Caco-2 (cell line): Measurements from ENCODE around the gene ENTPD2. TPM values are rescaled to one million over a fixed set of nuclear protein-coding genes. Genes with fewer than 3 reads are reported as not detected.
A peak's percentile ranks its signal among the peaks of the same experiment; 100 is the strongest.

Experiments used
- BruUV-seq: library from RNA; stranded (reverse); fragments of 400-500 nt; replicated peaks from 2 replicates; lab custom pipeline; 2021; lab: Mats Ljungman, UMichigan
- CTCF ChIA-PET: fragments of 300-600 bp; sonication (Branson Sonifier 250); formaldehyde crosslinking; loops from one replicate; lab custom pipeline; 2022; ENCODE audit warnings: antibody characterized with exemption; lab: Charles Lee
- POLR2A ChIA-PET: fragments of 300-600 bp; sonication (Branson Sonifier 250); formaldehyde crosslinking; loops from one replicate; lab custom pipeline; 2022; ENCODE audit warnings: antibody characterized with exemption; lab: Charles Lee
- DNase-seq, 2 experiments: peaks; one replicate each; pipeline versions ENCODE4 v3.0.0 to v3.0.0-alpha.2; 2020 to 2022
- H3K27me3 ChIP-seq: replicated peaks from 2 replicates; pipeline ENCODE4 v1.6.0; 2011; ENCODE audit warnings: low read length; ENCODE audit not compliant: control insufficient read depth, insufficient read depth
- H3K36me3 ChIP-seq: 2 replicates; pipeline ENCODE4 v1.5.1; 2011; ENCODE audit warnings: low read length; ENCODE audit not compliant: control insufficient read depth, insufficient read depth
- H3K4me1 ChIP-seq: fragments of 250-450 bp; sonication (Bioruptor Pico); 2 replicates; pipeline ENCODE4 v1.5.1; 2020; ENCODE audit warnings: mild to moderate bottlenecking
- H3K4me3 ChIP-seq: 2 replicates; pipeline ENCODE4 v1.5.1; 2011; ENCODE audit warnings: low read depth, mild to moderate bottlenecking, control low read depth, low read length
- H3K9me3 ChIP-seq: fragments of 250-450 bp; sonication (Bioruptor Pico); 2 replicates; pipeline ENCODE4 v1.5.1; 2020; ENCODE audit warnings: mild to moderate bottlenecking, moderate library complexity
- H3K27ac Mint-ChIP-seq: one replicate; pipeline ENCODE4 v1.8.0; 2022; ENCODE audit warnings: mixed read lengths; ENCODE audit not compliant: unreplicated experiment
- H3K27me3 Mint-ChIP-seq: one replicate; pipeline ENCODE4 v1.8.0; 2022; ENCODE audit warnings: mixed read lengths; ENCODE audit not compliant: insufficient read depth, unreplicated experiment
- H3K36me3 Mint-ChIP-seq: one replicate; pipeline ENCODE4 v1.8.0; 2022; ENCODE audit warnings: mild to moderate bottlenecking, mixed read lengths; ENCODE audit not compliant: insufficient read depth, unreplicated experiment
- H3K4me1 Mint-ChIP-seq: one replicate; pipeline ENCODE4 v1.8.0; 2022; ENCODE audit warnings: low read depth, mixed read lengths; ENCODE audit not compliant: unreplicated experiment
- H3K4me3 Mint-ChIP-seq: one replicate; pipeline ENCODE4 v1.8.0; 2022; ENCODE audit warnings: mild to moderate bottlenecking, moderate library complexity, mixed read lengths; ENCODE audit not compliant: unreplicated experiment
- H3K9me3 Mint-ChIP-seq: one replicate; pipeline ENCODE4 v1.8.0; 2022; ENCODE audit warnings: mixed read lengths; ENCODE audit not compliant: unreplicated experiment
- CTCF ChIP-seq, 2 experiments: fragments of 200-600 bp in 1 of 2; IDR thresholded peaks; 1 replicate in 1 of 2; 2 replicates in 1 of 2; pipeline versions ENCODE4 v1.5.1 to v1.8.0; 2011 to 2022; ENCODE audit warnings: antibody characterized with exemption in 1 of 2, control low read depth in 1 of 2, inconsistent platforms in 1 of 2, low read depth in 1 of 2, low read length in 1 of 2, mild to moderate bottlenecking in 1 of 2, moderate library complexity in 1 of 2; ENCODE audit not compliant: insufficient read depth in 1 of 2, severe bottlenecking in 1 of 2, unreplicated experiment in 1 of 2
- intact Hi-C: fragments of 100-400 bp; cut with micrococcal nuclease; formaldehyde crosslinking; loops from one replicate; pipeline ENCODE4 v1.10.0; 2022; ENCODE audit not compliant: unreplicated experiment
- total RNA-seq: library from RNA; stranded (reverse); gene quantifications from 2 replicates; pipeline ENCODE4 v1.2.3, GENCODE V29; 2022

ENTPD2 gene
- total RNA-seq, 1 experiment from 2014 or later: 2.9 TPM

GRCh38 chr9:137070906-137071275 is 17.0 kb upstream of the ENTPD2 start:
- H3K27me3 ChIP-seq: no peaks in the 10 kb centered on the region
- no peaks in the 10 kb centered on the region for H3K9me3 ChIP-seq
- peak; percentile 21 to 38 for TF ChIP-seq CTCF (IDR thresholded peaks at IDR 0.05; ENCODE audit: insufficient read depth in 1 of 2, low read depth in 1 of 2, low read length in 1 of 2, severe bottlenecking in 1 of 2, unreplicated experiment in 1 of 2)
- H3K36me3 Mint-ChIP-seq: peaks cover 18% of the 10 kb centered on the region
- TSS peak; percentile 49 for BruUV-seq
- 0 out of 2 replicates have a peak, but pooled peaks cover 2% of the 10 kb centered on the region for H3K36me3 ChIP-seq
- peak overlapping the region; percentile 80 for H3K4me3 ChIP-seq
- H3K4me3 Mint-ChIP-seq: peak overlapping the region; percentile 68
- DNase-seq: no peak
- H3K4me1 ChIP-seq: peaks cover 33% of the 10 kb centered on the region
- H3K9me3 Mint-ChIP-seq: no peaks in the 10 kb centered on the region
- H3K27me3 Mint-ChIP-seq: no peaks in the 10 kb centered on the region
- H3K27ac Mint-ChIP-seq: peak overlapping the region; percentile 85
- POLR2A ChIA-PET: interaction anchor here (0.6 to 1.9 kb wide), 8 partner anchors 16 to 263 kb away, joined by 3 to 24 read pairs (median 5); partner anchors contain the start of genes ENTPD2, MAN1B1, RABL6 and TUBB4B
- CTCF ChIA-PET: interaction anchor here (0.6 to 5.2 kb wide), 19 partner anchors 11 to 708 kb away, joined by 3 to 42 read pairs (median 6); partner anchors contain the start of genes ABCA2, AJM1, ANAPC2 and MAN1B1
- intact Hi-C loops: loop anchor here (1.0 kb wide), 2 partner anchors 15 to 25 kb away; partner anchors contain the start of genes MAN1B1 and NPDC1
- H3K4me1 Mint-ChIP-seq: peaks cover 18% of the 10 kb centered on the region

GRCh38 chr9:137070201-137070905 is 16.5 kb upstream of the ENTPD2 start, which contains the start of gene SAPCD2:
SAPCD2 (minus strand) TSS chr9:137070557; CDS start chr9:137070460, 97 bp downstream.
- CTCF ChIA-PET: interaction anchor here (0.6 to 5.2 kb wide), 23 partner anchors 10 to 708 kb away, joined by 3 to 42 read pairs (median 6); partner anchors contain the start of genes ABCA2, AJM1, ANAPC2 and CYSRT1
- peak within 1 kb of the TSS; percentile 85 for H3K27ac Mint-ChIP-seq
- H3K9me3 Mint-ChIP-seq: no peaks in the 10 kb centered on the region

More at GRCh38 chr9:137070201-137070905, 16.5 kb upstream of the ENTPD2 start, which contains the start of gene SAPCD2:
- Histone ChIP-seq H3K4me1 (peaks cover 33% of the 10 kb centered on the region), H3K36me3 (0 out of 2 replicates have a peak, but pooled peaks cover 2% of the 10 kb centered on the region), H3K27me3 (no peaks in the 10 kb centered on the region), H3K4me3 (peak within 1 kb of the TSS; percentile 80), H3K9me3 (no peaks in the 10 kb centered on the region)
- peak within 1 kb of the TSS; percentile 68 for H3K4me3 Mint-ChIP-seq
- no peak for TF ChIP-seq CTCF (IDR thresholded peaks at IDR 0.05; ENCODE audit: insufficient read depth in 1 of 2, low read depth in 1 of 2, low read length in 1 of 2, severe bottlenecking in 1 of 2, unreplicated experiment in 1 of 2)
- DNase-seq: peak; percentile 95
- intact Hi-C loops: loop anchor here (1.0 kb wide), 2 partner anchors 16 to 24 kb away; partner anchors contain the start of genes MAN1B1 and NPDC1
- POLR2A ChIA-PET: interaction anchor here (0.5 to 1.9 kb wide), 11 partner anchors 16 to 312 kb away, joined by 3 to 24 read pairs (median 4); partner anchors contain the start of genes ANAPC2, ENTPD2, LCN8 and MAN1B1
- H3K4me1 Mint-ChIP-seq: peaks cover 18% of the 10 kb centered on the region
- no peaks in the 10 kb centered on the region for H3K27me3 Mint-ChIP-seq
- peaks cover 18% of the 10 kb centered on the region for H3K36me3 Mint-ChIP-seq
- BruUV-seq: no TSS peak
